ENCODE data around the gene CABP1. TPM values are rescaled to one million over a fixed set of nuclear protein-coding genes. Genes with fewer than 3 reads are reported as not detected.

Gene CABP1
- total RNA-seq, 1 donor from 2014 or later = 0.47 TPM

GRCh38 chr12:120658286-120659150, 18.1 kb downstream of the CABP1 start:
- H3K9ac ChIP-seq = no peak overlapping the region
- H3K36me3 ChIP-seq = no peaks in the 10 kb centered on the region
- H3K4me1 ChIP-seq = no peaks in the 10 kb centered on the region
- no peak for DNase-seq (ENCODE audit: low spot score)
- Mint-ChIP-seq H3K27ac (no peak overlapping the region), H3K4me3 (no peak overlapping the region), H3K4me1 (peaks cover 8% of the 10 kb centered on the region), H3K9me3 (no peaks in the 10 kb centered on the region), H3K27me3 (ENCODE audit: insufficient read depth, low read depth) (peaks cover 7% of the 10 kb centered on the region), H3K36me3 (no peaks in the 10 kb centered on the region)
- H4K20me1 ChIP-seq (ENCODE audit: low read depth) = no peaks in the 10 kb centered on the region
- no peaks in the 10 kb centered on the region for H3K9me3 ChIP-seq (ENCODE audit: low read depth)
- no peaks in the 10 kb centered on the region for H3K79me2 ChIP-seq (ENCODE audit: low read depth)
- no peak overlapping the region for H3K4me2 ChIP-seq
- H3F3A ChIP-seq (ENCODE audit: low read depth) = no peaks in the 10 kb centered on the region
- H3K4me3 ChIP-seq = no peak overlapping the region
- H2AFZ ChIP-seq (replicated peaks) = no peak overlapping the region
- no peaks in the 10 kb centered on the region for H3K27me3 ChIP-seq
- TF ChIP-seq EZH2phosphoT487 (IDR thresholded peaks at IDR 0.05) (no peak), CTCF (IDR thresholded peaks at IDR 0.05) (no peak), EZH2 (IDR thresholded peaks at IDR 0.05) (no peak)
- no peak overlapping the region for H3K27ac ChIP-seq

- H3K4me1 ChIP-seq = no peaks in the 10 kb centered on the region
- H4K20me1 ChIP-seq (ENCODE audit: low read depth) = no peaks in the 10 kb centered on the region
- H3K9me3 Mint-ChIP-seq = no peaks in the 10 kb centered on the region
- H2AFZ ChIP-seq (replicated peaks) = no peak overlapping the region
- no peaks in the 10 kb centered on the region for H3K36me3 Mint-ChIP-seq
- H3K4me3 ChIP-seq = no peak overlapping the region
- no peaks in the 10 kb centered on the region for H3F3A ChIP-seq (ENCODE audit: low read depth)
- DNase-seq (ENCODE audit: low spot score) = no peak
- H3K4me3 Mint-ChIP-seq = no peak overlapping the region
- no peaks in the 10 kb centered on the region for H3K79me2 ChIP-seq (ENCODE audit: low read depth)
- no peaks in the 10 kb centered on the region for H3K9me3 ChIP-seq (ENCODE audit: low read depth)
- no peak overlapping the region for H3K27ac Mint-ChIP-seq
- H3K27me3 ChIP-seq = no peaks in the 10 kb centered on the region
- no peak overlapping the region for H3K4me2 ChIP-seq
- H3K27me3 Mint-ChIP-seq (ENCODE audit: insufficient read depth, low read depth) = peaks cover 7% of the 10 kb centered on the region
- no peak overlapping the region for H3K27ac ChIP-seq
- H3K4me1 Mint-ChIP-seq = peaks cover 3% of the 10 kb centered on the region
- no peaks in the 10 kb centered on the region for H3K36me3 ChIP-seq
- TF ChIP-seq EZH2 (IDR thresholded peaks at IDR 0.05) = no peak
- TF ChIP-seq CTCF (IDR thresholded peaks at IDR 0.05) = no peak
- no peak for TF ChIP-seq EZH2phosphoT487 (IDR thresholded peaks at IDR 0.05)
- H3K9ac ChIP-seq = no peak overlapping the region
Measured at GRCh38 chr12:120659151-120659525, 18.7 kb downstream of the CABP1 start.

- Mint-ChIP-seq H3K9me3 (no peaks in the 10 kb centered on the region), H3K36me3 (no peaks in the 10 kb centered on the region)
Measured at GRCh38 chr12:120661432-120661831, 21.0 kb downstream of the CABP1 start.

More at GRCh38 chr12:120661432-120661831, 21.0 kb downstream of the CABP1 start:
- no peak overlapping the region for H3K9ac ChIP-seq
- H3K4me3 Mint-ChIP-seq = no peak overlapping the region
- no peaks in the 10 kb centered on the region for H3K79me2 ChIP-seq (ENCODE audit: low read depth)
- H3K36me3 ChIP-seq = no peaks in the 10 kb centered on the region
- peaks cover 5% of the 10 kb centered on the region for H3K27me3 Mint-ChIP-seq (ENCODE audit: insufficient read depth, low read depth)
- no peak overlapping the region for H3K4me2 ChIP-seq
- no peak overlapping the region for H2AFZ ChIP-seq (replicated peaks)
- no peaks in the 10 kb centered on the region for H3K27me3 ChIP-seq
- TF ChIP-seq EZH2phosphoT487 (IDR thresholded peaks at IDR 0.05) = no peak
- no peak for TF ChIP-seq EZH2 (IDR thresholded peaks at IDR 0.05)
- TF ChIP-seq CTCF (IDR thresholded peaks at IDR 0.05) = no peak
- H3K27ac Mint-ChIP-seq = no peak overlapping the region
- H3F3A ChIP-seq (ENCODE audit: low read depth) = no peaks in the 10 kb centered on the region
- no peak overlapping the region for H3K27ac ChIP-seq
- DNase-seq (ENCODE audit: low spot score) = no peak
- H3K4me1 Mint-ChIP-seq = peaks cover 1% of the 10 kb centered on the region
- H3K4me1 ChIP-seq = no peaks in the 10 kb centered on the region
- H3K9me3 ChIP-seq (ENCODE audit: low read depth) = no peaks in the 10 kb centered on the region
- no peaks in the 10 kb centered on the region for H4K20me1 ChIP-seq (ENCODE audit: low read depth)
- no peak overlapping the region for H3K4me3 ChIP-seq

Measured in neural progenitor cell (in vitro differentiated cells).